GM12878 (cell line): ENCODE results near the gene MAGEC2. TPM values are rescaled to one million over a fixed set of nuclear protein-coding genes. Genes with fewer than 3 reads are reported as not detected.

Experiments
- ATAC-seq: fragments of 200-7000 bp; cut with Tn5 transposase; 3 replicates; pipeline ENCODE4 v1.9.1; 2020; ENCODE audit warnings: mild to moderate bottlenecking, moderate library complexity
- BruUV-seq: library from RNA; stranded (reverse); fragments of 400-500 nt; replicated peaks from 2 replicates; lab custom pipeline; 2021; lab: Mats Ljungman, UMichigan
- CTCF ChIA-PET: fragments of 300-600 bp; sonication (Branson Sonifier 250); formaldehyde crosslinking; extraction: SDS; loops from one replicate; lab custom pipeline; 2021; ENCODE audit warnings: inconsistent platforms; lab: Yijun Ruan, JAX
- POLR2A ChIA-PET: fragments of 350-600 bp; formaldehyde crosslinking; extraction: SDS; loops from one replicate; lab custom pipeline; 2021; ENCODE audit warnings: inconsistent platforms; lab: Charles Lee
- RAD21 ChIA-PET: fragments of 300-600 bp; sonication (Branson Sonifier 250); formaldehyde crosslinking; loops from one replicate; lab custom pipeline; 2023; ENCODE audit warnings: antibody characterized with exemption; ENCODE audit not compliant: unreplicated experiment; lab: Charles Lee
- SMC1A ChIA-PET: fragments of 300-600 bp; sonication (Branson Sonifier 250); formaldehyde crosslinking; loops from one replicate; lab custom pipeline; 2023; ENCODE audit not compliant: unreplicated experiment, uncharacterized antibody; lab: Charles Lee
- DNase-seq: peaks from one replicate; pipeline ENCODE4 v3.0.0-alpha.2; 2011; ENCODE audit warnings: low read depth, low spot score
- FAIRE-seq: peaks from 3 replicates; lab custom pipeline; 2011; peaks lifted over from hg19 to GRCh38; lab: Jason Lieb, UNC
- H2AFZ ChIP-seq: 2 replicates; pipeline ENCODE4 v1.6.0; 2011; ENCODE audit warnings: low read depth, low read length, control low read depth; ENCODE audit not compliant: control insufficient read depth
- H3K27ac ChIP-seq: 2 replicates; pipeline ENCODE4 v1.5.1; 2011; ENCODE audit warnings: control low read depth; ENCODE audit not compliant: control insufficient read depth, insufficient read depth
- H3K27me3 ChIP-seq, 2 experiments: replicated peaks in 1 of 2; 2 replicates each; pipeline versions ENCODE4 v1.6.0 to v1.6.1; 2011; ENCODE audit warnings: low read length in 1 of 2; ENCODE audit not compliant: control insufficient read depth in 2 of 2, insufficient read depth in 2 of 2
- H3K36me3 ChIP-seq, 2 experiments: 2 replicates each; pipeline ENCODE4 v1.5.1; 2011; ENCODE audit warnings: low read length in 1 of 2; ENCODE audit not compliant: control insufficient read depth in 2 of 2, insufficient read depth in 2 of 2
- H3K4me1 ChIP-seq: 2 replicates; pipeline ENCODE4 v1.6.1; 2011; ENCODE audit warnings: mild to moderate bottlenecking, low read length, moderate library complexity, mixed read lengths; ENCODE audit not compliant: control insufficient read depth, insufficient read depth
- H3K4me2 ChIP-seq: 2 replicates; pipeline ENCODE4 v1.6.0; 2011; ENCODE audit warnings: control low read depth; ENCODE audit not compliant: control insufficient read depth, insufficient read depth
- H3K4me3 ChIP-seq: fragments of 200-600 bp; sonication (generic); 2 replicates; pipeline ENCODE4 v1.5.1; 2016
- H3K79me2 ChIP-seq: 2 replicates; pipeline ENCODE4 v1.6.0; 2011; ENCODE audit warnings: low read length; ENCODE audit not compliant: control insufficient read depth, insufficient read depth
- H3K9ac ChIP-seq: 2 replicates; pipeline ENCODE4 v1.8.0; 2011; ENCODE audit warnings: low read length, control low read depth, mixed read lengths; ENCODE audit not compliant: control insufficient read depth, insufficient read depth
- H3K9me3 ChIP-seq: replicated peaks from 3 replicates; pipeline ENCODE4 v1.5.1; 2011; ENCODE audit warnings: mild to moderate bottlenecking, low read length; ENCODE audit not compliant: control insufficient read depth, insufficient read depth
- H4K20me1 ChIP-seq: 2 replicates; pipeline ENCODE4 v1.6.0; 2011; ENCODE audit not compliant: control insufficient read depth, insufficient read depth
- ASH2L ChIP-seq: fragments of 300-600, 200-600 bp; sonication (generic); IDR thresholded peaks from 2 replicates; pipeline ENCODE4 v1.6.1; 2017; ENCODE audit warnings: low read depth, mild to moderate bottlenecking, borderline replicate concordance
- E4F1 ChIP-seq: fragments of 450-650 bp; IDR thresholded peaks from 2 replicates; pipeline ENCODE4 v1.6.1; 2018; ENCODE audit warnings: borderline replicate concordance, mild to moderate bottlenecking; ENCODE audit not compliant: partially characterized antibody
- GABPA ChIP-seq: IDR thresholded peaks from 2 replicates; pipeline ENCODE4 v1.6.1; 2014; ENCODE audit warnings: antibody characterized with exemption, low read depth, mild to moderate bottlenecking, inconsistent platforms
- HCFC1 ChIP-seq: fragments of 150-350 bp; IDR thresholded peaks from 2 replicates; pipeline ENCODE4 v1.6.1; 2014; ENCODE audit warnings: low read length
- MTA3 ChIP-seq: IDR thresholded peaks from 2 replicates; pipeline ENCODE4 v1.6.1; 2012; ENCODE audit warnings: low read length, inconsistent platforms, borderline replicate concordance
- NFXL1 ChIP-seq: fragments of 450-650 bp; IDR thresholded peaks from 2 replicates; pipeline ENCODE4 v1.6.1; 2017; ENCODE audit warnings: antibody characterized with exemption, mild to moderate bottlenecking, borderline replicate concordance
- PAX5 ChIP-seq: IDR thresholded peaks from 2 replicates; pipeline ENCODE4 v1.6.1; 2011; ENCODE audit warnings: low read depth, low read length, borderline replicate concordance
- PAX8 ChIP-seq: fragments of 450-650 bp; IDR thresholded peaks from 2 replicates; pipeline ENCODE4 v1.6.1; 2017; ENCODE audit warnings: mild to moderate bottlenecking, moderate library complexity
- POLR2A ChIP-seq: IDR thresholded peaks from 2 replicates; pipeline ENCODE4 v1.6.1; 2011; ENCODE audit warnings: low read depth, mild to moderate bottlenecking, low read length
- POLR2AphosphoS5 ChIP-seq: IDR thresholded peaks from 2 replicates; pipeline ENCODE4 v1.6.1; 2011; ENCODE audit warnings: mild to moderate bottlenecking, low read length, inconsistent platforms
- SREBF2 ChIP-seq: IDR thresholded peaks from 2 replicates; pipeline ENCODE4 v1.6.1; 2012; ENCODE audit warnings: mild to moderate bottlenecking, low read length
- STAT1 ChIP-seq: fragments of 450-650 bp; conservative IDR thresholded peaks from 2 replicates; pipeline ENCODE4 v1.6.1; 2014; ENCODE audit warnings: antibody characterized with exemption, mild to moderate bottlenecking
- STAT3 ChIP-seq: IDR thresholded peaks from 2 replicates; pipeline ENCODE4 v1.6.1; 2011; ENCODE audit warnings: low read depth, low read length, improper control_type of control experiment
- TCF3 ChIP-seq: IDR thresholded peaks from 2 replicates; pipeline ENCODE4 v1.6.1; 2012; ENCODE audit warnings: low read depth, mild to moderate bottlenecking, low read length, borderline replicate concordance; ENCODE audit not compliant: insufficient read depth
- USF1 ChIP-seq: IDR thresholded peaks from 2 replicates; pipeline ENCODE4 v1.6.1; 2011; ENCODE audit warnings: borderline replicate concordance, low read depth, mild to moderate bottlenecking, moderate library complexity, mixed read lengths, low read length; ENCODE audit not compliant: insufficient read depth; ENCODE audit errors: extremely low read length
- YBX1 ChIP-seq: fragments of 450-650 bp; IDR thresholded peaks from 2 replicates; pipeline ENCODE4 v1.6.1; 2016; ENCODE audit warnings: antibody characterized with exemption
- ZBTB40 ChIP-seq: fragments of 450-650 bp; IDR thresholded peaks from 2 replicates; pipeline ENCODE4 v1.6.1; 2016; ENCODE audit warnings: mild to moderate bottlenecking, moderate library complexity, borderline replicate concordance
- WGBS: methylation state at CpG from one replicate; pipeline ENCODE4 v1.1.6; 2016; ENCODE audit warnings: low lambda C conversion rate; ENCODE audit not compliant: insufficient replicate concordance, insufficient coverage; ENCODE audit errors: missing lambda C conversion rate; 5-methylcytosine and 5-hydroxymethylcytosine counted together
- in situ Hi-C: fragments of 300-500 bp; cut with MboI; formaldehyde crosslinking; loops from 9 replicates; pipeline ENCODE4 v1.14.3; 2018; ENCODE audit warnings: mixed read lengths
- intact Hi-C: fragments of 100-400 bp; cut with micrococcal nuclease; formaldehyde crosslinking; loops from one replicate; pipeline ENCODE4 v1.14.2; 2022; ENCODE audit not compliant: unreplicated experiment
- polyA plus RNA-seq, 11 experiments: library from polyadenylated mRNA; depleted of rRNA in 4 of 11; unstranded in 6 of 11; stranded (reverse) in 5 of 11; fragments of >200 nt; fragmentation: Nextera tagmentation in 4 of 11; fragmentation: Illumina TruSeq in 1 of 11; extraction: Ambion mirVana in 4 of 11; extraction: Trizol in 1 of 11; gene quantifications; 1 replicate in 1 of 11; 2 replicates in 10 of 11; pipeline versions ENCODE4 v1.2.1 to v1.2.3, GENCODE V29; 2011 to 2016; ENCODE audit warnings: inconsistent platforms in 2 of 11, missing spikeins in 2 of 11, low read depth in 1 of 11
- total RNA-seq, 4 experiments: library from RNA; depleted of rRNA in 3 of 4; stranded (reverse); fragments of >200 nt in 3 of 4; fragmentation: Illumina TruSeq in 1 of 4; extraction: Trizol in 1 of 4; gene quantifications; 2 replicates each; pipeline versions ENCODE4 v1.2.1 to v1.2.3, GENCODE V29; 2013 to 2021
- TF ChIP-seq, protein P1 (sequence below): fragments of 450-650 bp; IDR thresholded peaks from 2 replicates; pipeline ENCODE4 v1.6.1; 2016; ENCODE audit warnings: mild to moderate bottlenecking

MAGEC2 gene
- total and polyA plus RNA-seq, 10 of the 15 experiments (the other 5 are each of a cell fraction or from before 2014, with no cell fraction given), result 0.50 TPM; not detected in 9

DNA sequence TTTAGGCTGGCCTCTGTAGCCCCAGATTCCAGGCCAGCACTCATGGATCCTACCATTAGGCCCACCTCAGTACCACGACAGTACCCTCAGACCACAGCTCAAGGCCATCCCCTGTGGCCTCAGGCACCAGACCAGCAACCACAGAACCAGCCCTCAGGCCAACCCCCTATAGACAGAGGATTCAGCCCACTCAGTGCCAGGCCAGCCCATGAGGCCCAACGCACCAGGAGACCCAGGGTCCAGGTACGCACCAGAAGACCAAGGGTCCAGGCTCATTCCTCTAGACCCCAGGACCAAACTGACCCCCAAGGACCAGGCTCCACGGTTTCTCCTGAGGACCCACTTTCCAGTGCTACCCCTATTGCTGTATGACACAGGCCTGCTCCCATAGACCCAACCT is 39.5 kb upstream of the MAGEC2 start:
- no peaks in the 10 kb centered on the region; a peak in 1 of 4 replicates for H3K27me3 ChIP-seq
- no peak overlapping the region for H2AFZ ChIP-seq
- ChIA-PET RAD21 (no interaction called here), SMC1A (no interaction called here), POLR2A (no interaction called here), CTCF (no interaction called here)
- BruUV-seq, result no TSS peak
- no peak overlapping the region for H3K9ac ChIP-seq
- no peaks in the 10 kb centered on the region for H3K4me1 ChIP-seq
- H3K79me2 ChIP-seq, result no peaks in the 10 kb centered on the region
- H4K20me1 ChIP-seq, result no peaks in the 10 kb centered on the region
- H3K27ac ChIP-seq, result no peak overlapping the region
- ATAC-seq (no peak), FAIRE-seq (no peak), DNase-seq (no peak)
- TF ChIP-seq PAX8 (no peak), TCF3 (no peak), NFXL1 (no peak), MTA3 (no peak), POLR2A (no peak), PAX5 (no peak), YBX1 (no peak), STAT1 (no peak), GABPA (no peak), HCFC1 (no peak), E4F1 (no peak), STAT3 (no peak), SREBF2 (no peak), POLR2AphosphoS5 (no peak), ASH2L (no peak), ZBTB40 (no peak), USF1 (no peak)
- TF ChIP-seq, protein P1, sequence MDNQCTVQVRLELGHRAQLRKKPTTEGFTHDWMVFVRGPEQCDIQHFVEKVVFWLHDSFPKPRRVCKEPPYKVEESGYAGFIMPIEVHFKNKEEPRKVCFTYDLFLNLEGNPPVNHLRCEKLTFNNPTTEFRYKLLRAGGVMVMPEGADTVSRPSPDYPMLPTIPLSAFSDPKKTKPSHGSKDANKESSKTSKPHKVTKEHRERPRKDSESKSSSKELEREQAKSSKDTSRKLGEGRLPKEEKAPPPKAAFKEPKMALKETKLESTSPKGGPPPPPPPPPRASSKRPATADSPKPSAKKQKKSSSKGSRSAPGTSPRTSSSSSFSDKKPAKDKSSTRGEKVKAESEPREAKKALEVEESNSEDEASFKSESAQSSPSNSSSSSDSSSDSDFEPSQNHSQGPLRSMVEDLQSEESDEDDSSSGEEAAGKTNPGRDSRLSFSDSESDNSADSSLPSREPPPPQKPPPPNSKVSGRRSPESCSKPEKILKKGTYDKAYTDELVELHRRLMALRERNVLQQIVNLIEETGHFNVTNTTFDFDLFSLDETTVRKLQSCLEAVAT, result no peak
- no peaks in the 10 kb centered on the region for H3K36me3 ChIP-seq
- H3K9me3 ChIP-seq, result no peaks in the 10 kb centered on the region
- no peak overlapping the region for H3K4me2 ChIP-seq
- 15% methylated on average over 4 of the region's 4 CpGs for WGBS
- in situ Hi-C loops (no loop called here), intact Hi-C loops (no loop called here)
- H3K4me3 ChIP-seq, result no peak overlapping the region
